Measurements from ENCODE around the gene MMP28. TPM values are rescaled to one million over a fixed set of nuclear protein-coding genes. Genes with fewer than 3 reads are reported as not detected.

Gene MMP28
- total RNA-seq, 3 donors from 2014 or later, result 5.6 to 25.6 (median 12.3) TPM

GRCh38 chr17:35791681-35792350 is 3.6 kb downstream of the MMP28 start:
- DNase-seq (ENCODE audit: low spot score in 2 of 2), result no peak
- TF ChIP-seq CTCF (IDR thresholded peaks at IDR 0.05) (no peak), POLR2A (IDR thresholded peaks at IDR 0.05) (no peak), POLR2AphosphoS5 (IDR thresholded peaks at IDR 0.05) (no peak)
- H3K4me1 ChIP-seq, result peaks cover 0 to 6% of the 10 kb centered on the region in 2 donors

DNA sequence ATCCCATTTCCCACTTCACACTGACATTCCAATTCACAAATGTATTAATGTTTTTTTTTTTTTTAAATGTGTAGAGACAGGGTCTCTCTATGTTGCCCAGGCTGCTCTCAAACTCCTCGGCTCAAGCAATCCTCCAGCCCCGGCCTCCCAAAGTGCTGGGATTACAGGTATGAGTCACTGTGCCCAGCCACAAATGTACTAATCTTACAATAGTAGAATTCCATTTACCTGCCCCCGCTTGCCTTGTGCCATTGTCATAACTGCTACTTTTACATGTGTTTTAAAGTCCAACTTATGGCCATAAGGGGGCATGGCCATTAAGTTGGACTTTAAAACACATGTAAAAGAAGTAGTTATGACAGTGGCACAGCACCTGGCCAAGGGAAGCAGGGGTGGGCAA is 4.6 kb downstream of the MMP28 start:
- no peak for TF ChIP-seq CTCF (IDR thresholded peaks at IDR 0.05)
- no peak for TF ChIP-seq POLR2A (IDR thresholded peaks at IDR 0.05)
- no peak for TF ChIP-seq POLR2AphosphoS5 (IDR thresholded peaks at IDR 0.05)
- H3K4me1 ChIP-seq, result peaks cover 0 to 6% of the 10 kb centered on the region in 2 donors
- DNase-seq (ENCODE audit: low spot score in 2 of 2), result no peak
- peaks cover 0 to 7% of the 10 kb centered on the region in 2 donors for H3K27me3 ChIP-seq
- no peak overlapping the region for H3K4me3 ChIP-seq
- H3K27ac ChIP-seq, result no peak overlapping the region
- no peaks in the 10 kb centered on the region for H3K36me3 ChIP-seq
- H3K9me3 ChIP-seq, result no peaks in the 10 kb centered on the region
- intact Hi-C loops (cut with DNase I; ENCODE audit: low total_unique reads), result no loop called here

More at GRCh38 chr17:35791681-35792350, 3.6 kb downstream of the MMP28 start:
- Histone ChIP-seq H3K27ac (no peak overlapping the region), H3K27me3 (peaks cover 0 to 7% of the 10 kb centered on the region in 2 donors), H3K36me3 (no peaks in the 10 kb centered on the region), H3K4me3 (no peak overlapping the region), H3K9me3 (no peaks in the 10 kb centered on the region)
- intact Hi-C loops (cut with DNase I; ENCODE audit: low total_unique reads), result no loop called here

GRCh38 chr17:35788477-35789368 is 6.7 kb downstream of the MMP28 start:
- no peak for DNase-seq (ENCODE audit: low spot score in 2 of 2)
- no peaks in the 10 kb centered on the region for H3K4me1 ChIP-seq
- no peak overlapping the region for H3K4me3 ChIP-seq
- no peaks in the 10 kb centered on the region for H3K9me3 ChIP-seq
- H3K36me3 ChIP-seq, result no peaks in the 10 kb centered on the region
- peaks cover 0 to 7% of the 10 kb centered on the region in 2 donors for H3K27me3 ChIP-seq
- intact Hi-C loops (cut with DNase I; ENCODE audit: low total_unique reads), result no loop called here
- peak in 1 of 3 donors; percentile 21 for TF ChIP-seq POLR2AphosphoS5 (IDR thresholded peaks at IDR 0.05)
- TF ChIP-seq POLR2A (IDR thresholded peaks at IDR 0.05), result no peak
- TF ChIP-seq CTCF (IDR thresholded peaks at IDR 0.05), result no peak
- peak overlapping the region in 1 of 2 donors; percentile 55 for H3K27ac ChIP-seq

DNA sequence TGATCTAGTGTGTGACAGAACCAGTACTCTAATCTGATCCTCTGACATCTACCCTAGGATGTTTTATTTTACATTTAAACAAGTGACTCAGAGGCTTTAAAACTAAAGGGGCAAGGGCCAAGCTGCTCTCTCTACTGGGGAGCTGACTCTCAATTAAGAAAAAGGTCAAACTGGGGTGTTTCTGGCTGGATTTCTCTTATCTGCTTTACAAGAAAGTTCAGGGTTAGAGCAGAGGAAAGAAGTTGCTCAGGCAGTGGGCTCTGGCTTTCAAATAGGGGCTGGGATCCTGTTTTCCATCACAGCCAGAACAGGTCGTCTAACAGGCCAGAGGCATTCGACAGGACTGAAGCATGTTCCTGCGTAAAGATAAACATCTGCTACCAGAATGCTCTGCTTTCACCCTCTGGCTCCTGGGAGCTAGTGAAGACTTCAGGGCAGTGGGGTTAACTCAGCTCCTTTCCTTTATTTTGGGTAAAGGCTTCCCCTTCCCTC is 8.5 kb downstream of the MMP28 start:
- no peak overlapping the region for H3K27ac ChIP-seq
- no peaks in the 10 kb centered on the region for H3K4me1 ChIP-seq
- H3K4me3 ChIP-seq, result no peak overlapping the region
- no peaks in the 10 kb centered on the region for H3K36me3 ChIP-seq
- intact Hi-C loops (cut with DNase I; ENCODE audit: low total_unique reads), result no loop called here
- DNase-seq (ENCODE audit: low spot score in 2 of 2), result no peak
- TF ChIP-seq CTCF (IDR thresholded peaks at IDR 0.05), result no peak
- no peak for TF ChIP-seq POLR2AphosphoS5 (IDR thresholded peaks at IDR 0.05)
- no peak for TF ChIP-seq POLR2A (IDR thresholded peaks at IDR 0.05)
- H3K9me3 ChIP-seq, result no peaks in the 10 kb centered on the region
- no peaks in the 10 kb centered on the region for H3K27me3 ChIP-seq

DNA sequence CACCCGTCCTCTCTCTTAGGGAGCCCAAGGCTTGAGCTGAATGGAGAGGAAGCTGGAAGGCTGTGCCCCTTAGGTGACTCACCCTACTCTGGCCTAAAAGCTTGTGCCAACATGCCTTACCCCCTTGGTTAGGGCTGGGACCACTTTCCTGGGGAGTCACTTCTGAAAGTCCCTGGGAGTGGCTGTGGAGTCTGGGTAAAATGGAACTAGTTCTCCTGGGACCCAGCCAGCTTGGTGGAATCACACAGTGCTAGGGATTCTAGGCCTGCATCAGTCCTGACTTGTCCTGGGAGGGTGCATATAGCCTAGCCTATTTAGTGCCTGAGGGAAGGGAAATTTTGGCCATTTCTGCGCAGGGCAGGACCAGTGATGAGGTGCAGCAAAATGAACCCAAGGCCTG is 10.5 kb downstream of the MMP28 start:
- H3K27me3 ChIP-seq, result no peaks in the 10 kb centered on the region
- H3K9me3 ChIP-seq, result no peaks in the 10 kb centered on the region
- DNase-seq (ENCODE audit: low spot score in 2 of 2), result no peak
- intact Hi-C loops (cut with DNase I; ENCODE audit: low total_unique reads), result no loop called here
- no peaks in the 10 kb centered on the region for H3K36me3 ChIP-seq
- TF ChIP-seq CTCF (IDR thresholded peaks at IDR 0.05) (no peak), POLR2A (IDR thresholded peaks at IDR 0.05) (no peak), POLR2AphosphoS5 (IDR thresholded peaks at IDR 0.05) (no peak)
- H3K4me3 ChIP-seq, result no peak overlapping the region
- H3K27ac ChIP-seq, result no peak overlapping the region
- H3K4me1 ChIP-seq, result no peaks in the 10 kb centered on the region

All from breast epithelium (tissue), 4 donors.